Aorta (tissue), 5 donors: ENCODE measurements around the gene SLC2A4. TPM values are rescaled to one million over a fixed set of nuclear protein-coding genes. Genes with fewer than 3 reads are reported as not detected.

Experiments
- ATAC-seq: fragments of 200-7000 bp; cut with Tn5 transposase; one replicate; pipeline ENCODE4 v1.9.1; 2022; ENCODE audit warnings: moderate library complexity; ENCODE audit not compliant: low FRiP score
- DNase-seq, 2 donors: peaks; one replicate each; pipeline ENCODE4 v3.0.0-alpha.2; 2020
- H3K27ac ChIP-seq, 2 donors: one replicate each; pipeline ENCODE4 v1.5.1; 2013; ENCODE audit warnings: low read length in 2 of 2, mild to moderate bottlenecking in 2 of 2, moderate library complexity in 2 of 2, control low read depth in 1 of 2, inconsistent platforms in 1 of 2, low read depth in 1 of 2
- H3K27me3 ChIP-seq, 2 donors: one replicate each; pipeline ENCODE4 v1.6.1; 2013; ENCODE audit warnings: control low read depth in 1 of 2, low read length in 1 of 2, mild to moderate bottlenecking in 1 of 2, moderate library complexity in 1 of 2; ENCODE audit not compliant: insufficient read depth in 2 of 2, control insufficient read depth in 1 of 2
- H3K36me3 ChIP-seq, 2 donors: one replicate each; pipeline ENCODE4 v1.6.1; 2013; ENCODE audit warnings: control low read depth in 1 of 2, low read length in 1 of 2, mild to moderate bottlenecking in 1 of 2; ENCODE audit not compliant: insufficient read depth in 2 of 2, control insufficient read depth in 1 of 2
- H3K4me1 ChIP-seq, 2 donors: one replicate each; pipeline ENCODE4 v1.6.1; 2013; ENCODE audit warnings: low read length in 2 of 2, control low read depth in 1 of 2, mild to moderate bottlenecking in 1 of 2, moderate library complexity in 1 of 2; ENCODE audit not compliant: insufficient read depth in 2 of 2, control insufficient read depth in 1 of 2
- H3K4me3 ChIP-seq, 2 donors: one replicate each; pipeline ENCODE4 v1.5.1; 2013; ENCODE audit warnings: low read length in 2 of 2, control low read depth in 1 of 2, mild to moderate bottlenecking in 1 of 2
- H3K9me3 ChIP-seq: one replicate; pipeline ENCODE4 v1.6.1; 2013; ENCODE audit warnings: mild to moderate bottlenecking, low read length; ENCODE audit not compliant: control insufficient read depth
- WGBS, 2 donors: extraction: QIAGEN DNeasy Blood & Tissue Kit; methylation state at CpG; one replicate each; pipeline ENCODE4 v1.1.7; 2013; 5-methylcytosine and 5-hydroxymethylcytosine counted together
- intact Hi-C, 2 donors: fragments of 100-400 bp; cut with DNase I; formaldehyde crosslinking; loops; one replicate each; pipeline versions ENCODE4 v1.14.2 to v1.15.0; 2022
- polyA plus RNA-seq, 2 donors: library from polyadenylated mRNA; stranded (reverse); fragments of 200-250 nt; gene quantifications; one replicate each; pipeline ENCODE4 v1.2.3, GENCODE V29; 2013
- total RNA-seq, 2 donors: library from RNA; stranded (reverse); fragmentation: NEBNext Ultra II Directional; extraction: Animal tissue kit (Norgen Biotek cat#: 25700); gene quantifications; one replicate each; pipeline ENCODE4 v1.2.1, GENCODE V29; 2021
- donor health status: healthy with polysubstance abuse.
- donor health status: Bipolar disorder and iron deficiency.
- donor health status: DM: no; HTN: no; CAD: no.
- donor health status: DM: no; HTN: no; CAD: no.
- donor health status: DM: yes; HTN: yes; CAD: no.

Gene SLC2A4
- total and polyA plus RNA-seq, 4 donors: 0.63 to 3.9 (median 2.1) TPM

- intact Hi-C loops: loop anchor here (1.0 to 10.0 kb wide), 3 partner anchors 16 to 252 kb away; partner anchors contain the start of genes CTDNEP1 (in 1 of the 2), ELP5 (in 1 of the 2) and SLC16A11 (in 1 of the 2)
- DNase-seq (peak; percentile 88 to 96), ATAC-seq (peak; percentile 92)
- WGBS, 2 donors: 1 to 2% methylated on average over 51 of the region's 51 CpGs
- Histone ChIP-seq H3K9me3 (no peaks in the 10 kb centered on the region), H3K27ac (no peak overlapping the region), H3K4me3 (no peak overlapping the region), H3K27me3 (peaks cover 0 to 2% of the 10 kb centered on the region in 2 donors), H3K36me3 (no peaks in the 10 kb centered on the region), H3K4me1 (no peaks in the 10 kb centered on the region)
Observed at GRCh38 chr17:7296189-7296861, 14.8 kb downstream of the SLC2A4 start.

GRCh38 chr17:7304179-7304578, 22.7 kb downstream of the SLC2A4 start:
- no peaks in the 10 kb centered on the region for H3K27me3 ChIP-seq
- intact Hi-C loops: no loop called here
- ATAC-seq (no peak), DNase-seq (no peak)
- H3K4me3 ChIP-seq: no peak overlapping the region
- H3K4me1 ChIP-seq: no peaks in the 10 kb centered on the region
- WGBS, 2 donors: 95 to 96% methylated on average over 7 of the region's 7 CpGs
- no peak overlapping the region for H3K27ac ChIP-seq
- H3K9me3 ChIP-seq: no peaks in the 10 kb centered on the region
- H3K36me3 ChIP-seq: no peaks in the 10 kb centered on the region

GRCh38 chr17:7306911-7307685, 25.6 kb downstream of the SLC2A4 start, which contains the start of gene EIF5A:
TSS of gene EIF5A (plus strand) at chr17:7307628. CDS start at chr17:7309636, 2,008 bp downstream.
- Histone ChIP-seq H3K36me3 (peaks cover 0 to 4% of the 10 kb centered on the region in 2 donors), H3K4me1 (no peaks in the 10 kb centered on the region), H3K4me3 (peak within 1 kb of the TSS; percentile 59 to 92), H3K9me3 (no peaks in the 10 kb centered on the region), H3K27me3 (no peaks in the 10 kb centered on the region), H3K27ac (peak within 1 kb of the TSS; percentile 71 to 74)
- 0 to 1% methylated on average over 56 to 64 of the region's 64 CpGs for WGBS, 2 donors
- DNase-seq: peak; percentile 100
- ATAC-seq: peak; percentile 97
- intact Hi-C loops: no loop called here

GRCh38 chr17:7307686-7308624, 26.4 kb downstream of the SLC2A4 start:
- no peaks in the 10 kb centered on the region for H3K27me3 ChIP-seq
- H3K4me1 ChIP-seq: no peaks in the 10 kb centered on the region
- peak overlapping the region; percentile 59 to 92 for H3K4me3 ChIP-seq
- DNase-seq (peak in 1 of 2 donors; percentile 70), ATAC-seq (peak; percentile 1)
- intact Hi-C loops: no loop called here
- no peaks in the 10 kb centered on the region for H3K9me3 ChIP-seq
- 1% methylated on average over 64 to 104 of the region's 104 CpGs for WGBS, 2 donors
- H3K36me3 ChIP-seq: peaks cover 0 to 8% of the 10 kb centered on the region in 2 donors
- H3K27ac ChIP-seq: peak overlapping the region; percentile 71 to 74

- Histone ChIP-seq H3K27me3 (no peaks in the 10 kb centered on the region), H3K27ac (peak overlapping the region; percentile 71 to 74), H3K4me3 (peak overlapping the region; percentile 59 to 92), H3K9me3 (no peaks in the 10 kb centered on the region), H3K36me3 (peaks cover 0 to 8% of the 10 kb centered on the region in 2 donors), H3K4me1 (no peaks in the 10 kb centered on the region)
- ATAC-seq (no peak), DNase-seq (peak in 1 of 2 donors; percentile 82)
- intact Hi-C loops: no loop called here
- WGBS, 2 donors: 1 to 2% methylated on average over 13 to 14 of the region's 14 CpGs
Observed at GRCh38 chr17:7308625-7309433, 27.3 kb downstream of the SLC2A4 start.

GRCh38 chr17:7309628-7310027, 28.1 kb downstream of the SLC2A4 start:
- DNase-seq: no peak
- Histone ChIP-seq H3K27me3 (no peaks in the 10 kb centered on the region), H3K27ac (no peak overlapping the region), H3K4me1 (no peaks in the 10 kb centered on the region), H3K9me3 (no peaks in the 10 kb centered on the region), H3K4me3 (no peak overlapping the region), H3K36me3 (peaks cover 0 to 8% of the 10 kb centered on the region in 2 donors)
- intact Hi-C loops: no loop called here
- no peak for ATAC-seq
- WGBS, 2 donors: 90 to 93% methylated on average over 12 of the region's 12 CpGs

- no peaks in the 10 kb centered on the region for H3K9me3 ChIP-seq
- intact Hi-C loops: no loop called here
- no peak overlapping the region for H3K4me3 ChIP-seq
- H3K27me3 ChIP-seq: no peaks in the 10 kb centered on the region
- DNase-seq: no peak
- no peak for ATAC-seq
- H3K4me1 ChIP-seq: no peaks in the 10 kb centered on the region
- 75 to 80% methylated on average over 7 of the region's 7 CpGs for WGBS, 2 donors
- peaks cover 0 to 8% of the 10 kb centered on the region in 2 donors for H3K36me3 ChIP-seq
- H3K27ac ChIP-seq: no peak overlapping the region
Observed at GRCh38 chr17:7311110-7311705, 29.7 kb downstream of the SLC2A4 start.
